SH-SY5Y (cell line): ENCODE results near the gene MYZAP.

Experiments
- GATA2 ChIP-seq: IDR thresholded peaks from 2 replicates; pipeline ENCODE4 v1.6.1; 2011; ENCODE audit warnings: mild to moderate bottlenecking, low read depth, low read length
- GATA3 ChIP-seq: IDR thresholded peaks from 2 replicates; pipeline ENCODE4 v1.6.1; 2011; ENCODE audit warnings: low read depth, mild to moderate bottlenecking, low read length, moderate library complexity

DNA sequence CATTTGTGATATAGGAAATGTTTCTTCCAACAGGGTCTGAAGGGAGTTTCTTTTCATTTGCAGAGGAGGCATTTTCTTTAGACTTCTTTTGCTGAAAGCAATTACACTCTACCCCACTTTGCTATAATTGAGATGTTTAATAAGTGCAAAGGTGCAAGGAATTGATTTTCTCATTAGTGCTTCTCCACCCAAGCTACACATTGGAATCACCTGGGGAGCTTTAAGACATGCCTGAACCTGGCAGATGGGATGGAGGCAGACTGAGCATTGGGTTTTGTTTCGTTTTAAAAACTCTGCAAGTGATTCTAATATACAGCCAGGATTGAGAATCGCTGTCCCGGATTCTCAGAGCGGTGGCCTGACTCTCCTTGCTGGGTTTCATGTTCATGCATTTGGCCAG lies 52.1 kb downstream of the MYZAP start:
- TF ChIP-seq GATA2 (no peak), GATA3 (no peak)
